A549 (cell line): Measurements from ENCODE around the gene CNPY4. TPM values are rescaled to one million over a fixed set of nuclear protein-coding genes. Genes with fewer than 3 reads are reported as not detected.

Experiments
- ATAC-seq, 2 experiments: fragments of 200-7000 bp in 1 of 2; fragments of >200 bp in 1 of 2; cut with Nextera tagmentation in 1 of 2; cut with Tn5 transposase in 1 of 2; 3 replicates each; pipeline versions ENCODE4 v1.8.0 to v1.9.1; 2018 to 2020; ENCODE audit warnings: mild to moderate bottlenecking in 1 of 2, moderate library complexity in 1 of 2
- CTCF ChIA-PET: fragments of 300-600 bp; sonication (Branson Sonifier 250); formaldehyde crosslinking; extraction: SDS; loops from one replicate; lab custom pipeline; 2021; ENCODE audit warnings: antibody characterized with exemption, inconsistent platforms; lab: Yijun Ruan, JAX
- POLR2A ChIA-PET: fragments of 350-600 bp; formaldehyde crosslinking; extraction: SDS; loops from one replicate; lab custom pipeline; 2021; ENCODE audit warnings: antibody characterized with exemption, inconsistent platforms; lab: Yijun Ruan, JAX
- DNase-seq, 2 experiments: peaks; one replicate each; pipeline versions ENCODE4 v3.0.0 to v3.0.0-alpha.2; 2011 to 2016; ENCODE audit warnings: low read depth in 1 of 2, low spot score in 1 of 2
- FAIRE-seq: peaks from 2 replicates; lab custom pipeline; 2011; peaks lifted over from hg19 to GRCh38; lab: Jason Lieb, UNC
- H3K27ac ChIP-seq, 2 experiments: fragments of >200 bp; sonication (Bioruptor Twin); formaldehyde crosslinking; 3 replicates each; pipeline ENCODE4 v1.5.1; 2016 to 2017
- H3K4me1 ChIP-seq: fragments of >200 bp; sonication (Bioruptor Twin); formaldehyde crosslinking; 3 replicates; pipeline ENCODE4 v1.6.1; 2016
- H3K4me2 ChIP-seq: fragments of >200 bp; sonication (Bioruptor Twin); formaldehyde crosslinking; 3 replicates; pipeline ENCODE4 v1.6.1; 2016
- H3K4me3 ChIP-seq: fragments of >200 bp; sonication (Bioruptor Twin); formaldehyde crosslinking; 3 replicates; pipeline ENCODE4 v1.5.1; 2016
- H3K9me3 ChIP-seq: fragments of >200 bp; sonication (Bioruptor Twin); formaldehyde crosslinking; 3 replicates; pipeline ENCODE4 v1.6.1; 2016
- BCL3 ChIP-seq: fragments of >200 bp; sonication (Bioruptor Twin); formaldehyde crosslinking; IDR thresholded peaks from 3 replicates; pipeline ENCODE4 v1.6.1; 2016
- BHLHE40 ChIP-seq: IDR thresholded peaks from 2 replicates; pipeline ENCODE4 v1.6.1; 2012; ENCODE audit warnings: low read depth, low read length, inconsistent platforms
- CEBPB ChIP-seq, 2 experiments: fragments of >200 bp in 1 of 2; sonication (Bioruptor Twin) in 1 of 2; formaldehyde crosslinking in 1 of 2; IDR thresholded peaks; 2 replicates each; pipeline ENCODE4 v1.6.1; 2012 to 2016
- CTCF ChIP-seq: fragments of >200 bp; sonication (Bioruptor Twin); formaldehyde crosslinking; IDR thresholded peaks from 3 replicates; pipeline ENCODE4 v1.5.1; 2016
- EHMT2 ChIP-seq: fragments of 200-600 bp; sonication (generic); IDR thresholded peaks from 2 replicates; pipeline ENCODE4 v1.6.1; 2016; ENCODE audit warnings: antibody characterized with exemption, low read depth, mild to moderate bottlenecking, moderate library complexity
- ESRRA ChIP-seq: fragments of 150-350 bp; IDR thresholded peaks from 2 replicates; pipeline ENCODE4 v1.6.1; 2014; ENCODE audit warnings: mild to moderate bottlenecking, low read length, borderline replicate concordance
- FOSL2 ChIP-seq, 2 experiments: fragments of 450-650 bp in 1 of 2; fragments of >200 bp in 1 of 2; sonication (Bioruptor Twin) in 1 of 2; formaldehyde crosslinking; IDR thresholded peaks; 2 replicates each; pipeline versions ENCODE4 v1.5.0 to v1.6.1; 2016 to 2020; ENCODE audit warnings: mild to moderate bottlenecking in 1 of 2, moderate library complexity in 1 of 2
- HMGXB4 ChIP-seq: fragments of 250-450 bp; sonication (Bioruptor Pico); IDR thresholded peaks from 2 replicates; pipeline ENCODE4 v1.5.0; 2021; ENCODE audit warnings: mild to moderate bottlenecking, moderate library complexity, borderline replicate concordance
- HOXA7 ChIP-seq: fragments of 250-450 bp; sonication (Bioruptor Pico); IDR thresholded peaks from 2 replicates; pipeline ENCODE4 v1.5.0; 2020; ENCODE audit warnings: mild to moderate bottlenecking, moderate library complexity
- JUN ChIP-seq, 2 experiments: fragments of >200 bp; sonication (Bioruptor Twin); formaldehyde crosslinking; IDR thresholded peaks; 2 replicates in 1 of 2; 3 replicates in 1 of 2; pipeline ENCODE4 v1.6.1; 2016 to 2017
- KDM1A ChIP-seq: fragments of 200-600 bp; sonication (generic); IDR thresholded peaks from 2 replicates; pipeline ENCODE4 v1.6.1; 2016; ENCODE audit warnings: low read depth, mild to moderate bottlenecking
- MAX ChIP-seq: IDR thresholded peaks from 2 replicates; pipeline ENCODE4 v1.6.1; 2012
- MAZ ChIP-seq: fragments of 150-350 bp; IDR thresholded peaks from 2 replicates; pipeline ENCODE4 v1.6.1; 2014; ENCODE audit warnings: antibody characterized with exemption, low read depth, low read length, borderline replicate concordance
- MYC ChIP-seq: IDR thresholded peaks from 2 replicates; pipeline ENCODE4 v1.6.1; 2012; ENCODE audit warnings: mild to moderate bottlenecking, inconsistent platforms, low read length, improper control_type of control experiment, borderline replicate concordance
- NR3C1 ChIP-seq: fragments of >200 bp; sonication (Bioruptor Twin); formaldehyde crosslinking; IDR thresholded peaks from 3 replicates; pipeline ENCODE4 v1.6.1; 2017
- POLR2A ChIP-seq: IDR thresholded peaks from 2 replicates; pipeline ENCODE4 v1.6.1; 2012; ENCODE audit warnings: mild to moderate bottlenecking, low read length
- RAD21 ChIP-seq, 2 experiments: fragments of >200 bp in 1 of 2; sonication (Bioruptor Twin) in 1 of 2; formaldehyde crosslinking in 1 of 2; IDR thresholded peaks in 1 of 2; conservative IDR thresholded peaks in 1 of 2; 2 replicates in 1 of 2; 3 replicates in 1 of 2; pipeline ENCODE4 v1.6.1; 2012 to 2018; ENCODE audit warnings: inconsistent platforms in 1 of 2
- RFX5 ChIP-seq: fragments of 450-650 bp; IDR thresholded peaks from 2 replicates; pipeline ENCODE4 v1.7.1; 2014; ENCODE audit warnings: antibody characterized with exemption, mild to moderate bottlenecking, moderate library complexity
- RNF2 ChIP-seq: fragments of 200-600 bp; sonication (generic); IDR thresholded peaks from 2 replicates; pipeline ENCODE4 v1.6.1; 2016; ENCODE audit warnings: low read depth, mild to moderate bottlenecking, antibody characterized with exemption, moderate library complexity, borderline replicate concordance
- TP53 ChIP-seq: fragments of 250-450 bp; sonication (Bioruptor Pico); IDR thresholded peaks from 2 replicates; pipeline ENCODE4 v1.5.0; 2021; ENCODE audit warnings: mild to moderate bottlenecking, moderate library complexity
- ZSCAN20 ChIP-seq: fragments of 250-450 bp; sonication (Bioruptor Pico); IDR thresholded peaks from 2 replicates; pipeline ENCODE4 v1.8.0; 2022; ENCODE audit warnings: mild to moderate bottlenecking, moderate library complexity
- WGBS: methylation state at CpG from one replicate; pipeline ENCODE4 v1.1.6; 2017; ENCODE audit errors: missing lambda C conversion rate; 5-methylcytosine and 5-hydroxymethylcytosine counted together
- polyA plus RNA-seq, 4 experiments: library from polyadenylated mRNA; depleted of rRNA in 3 of 4; stranded (reverse); fragments of >200 nt; fragmentation: RNase III in 1 of 4; extraction: RNeasy Plus Mini Kit Qiagen cat#74134 plus additional on column Dnase treatment in 1 of 4; gene quantifications; 2 replicates in 3 of 4; 3 replicates in 1 of 4; pipeline ENCODE4 v1.2.3, GENCODE V29; 2011 to 2017

CNPY4 gene
- polyA plus RNA-seq, 2 of the 4 experiments (the other 2 are of a cell fraction), result 11.7 to 22.8 TPM

- no peak for TF ChIP-seq HMGXB4 (CRISPR knock-in tag)
These were observed 33.9 kb upstream of the CNPY4 start (continued) for GRCh38 chr7:100085515-100085914.

- DNase-seq (peak in 1 of 2 experiments; percentile 56), ATAC-seq (peak in 1 of 2 experiments; percentile 3; a peak in 1 of 6 replicates), FAIRE-seq (no peak)
- Histone ChIP-seq H3K4me1 (peaks cover 14% of the 10 kb centered on the region), H3K9me3 (no peaks in the 10 kb centered on the region), H3K4me3 (no peak overlapping the region), H3K27ac (0 out of 6 replicates have a peak overlapping the region, but pooled peaks of 1 of the 2 experiments have one; percentile 23), H3K4me2 (no peak overlapping the region)
- 70% methylated on average over 10 of the region's 10 CpGs for WGBS
- CTCF ChIA-PET, result interaction anchor here (0.6 to 1.9 kb wide), 2 partner anchors 15 to 78 kb away, joined by 3 to 4 read pairs; partner anchors contain the start of gene AP4M1
- TF ChIP-seq KDM1A (no peak), HOXA7 (CRISPR knock-in tag) (no peak), TP53 (no peak), HMGXB4 (CRISPR knock-in tag) (no peak), FOSL2 (IDR thresholded peaks at IDR 0.05) (no peak), FOSL2 (CRISPR knock-in tag; IDR thresholded peaks at IDR 0.05) (peak; percentile 34; the same call in 1 of the 2 replicates), ESRRA (no peak)
- POLR2A ChIA-PET, result interaction anchor here (0.6 to 4.8 kb wide), 2 partner anchors 14 to 93 kb away, joined by 3 to 46 read pairs; partner anchors contain the start of genes AP4M1 and MCM7
These were observed 32.2 kb upstream of the CNPY4 start for GRCh38 chr7:100087055-100087750.

GRCh38 chr7:100088095-100088620 lies 31.3 kb upstream of the CNPY4 start:
- ChIA-PET CTCF (interaction anchor here (0.6 to 1.9 kb wide), 3 partner anchors 14 to 95 kb away, joined by 3 to 4 read pairs (median 3); partner anchors contain the start of gene AP4M1), POLR2A (interaction anchor here (0.6 to 4.8 kb wide), 3 partner anchors 13 to 341 kb away, joined by 3 to 46 read pairs (median 3); partner anchors contain the start of genes AP4M1, MCM7 and ZCWPW1)
- Histone ChIP-seq H3K4me2 (peak overlapping the region; percentile 86), H3K27ac (peak overlapping the region; percentile 88 to 94), H3K4me1 (peaks cover 14% of the 10 kb centered on the region), H3K4me3 (peak overlapping the region; percentile 69), H3K9me3 (no peaks in the 10 kb centered on the region)
- no peak for ATAC-seq
- TF ChIP-seq BHLHE40, result no peak
- TF ChIP-seq EHMT2, result no peak
- TF ChIP-seq RFX5, result no peak
- TF ChIP-seq JUN (IDR thresholded peaks at IDR 0.05), result no peak
- TF ChIP-seq MAX, result no peak
- TF ChIP-seq ESRRA, result no peak
- no peak for TF ChIP-seq MYC
- TF ChIP-seq CTCF, result no peak
- TF ChIP-seq NR3C1, result no peak
- TF ChIP-seq ZSCAN20, result no peak
- no peak for TF ChIP-seq BCL3
- TF ChIP-seq POLR2A, result no peak
- no peak for TF ChIP-seq MAZ
- no peak for TF ChIP-seq RAD21 (conservative IDR thresholded peaks at IDR 0.05 in 1 of 2, IDR thresholded peaks at IDR 0.05 in 1 of 2)
- no peak for TF ChIP-seq CEBPB (IDR thresholded peaks at IDR 0.05)
- no peak; the same call in 1 of the 2 replicates for TF ChIP-seq RNF2
- no peak for DNase-seq
- no peak for FAIRE-seq
- WGBS, result 85% methylated on average over 11 of the region's 11 CpGs
